Epithelial cell of esophagus (primary cell): Measurements from ENCODE around the gene ULK4.
A peak's percentile ranks its signal among the peaks of the same experiment; 100 is the strongest.

Source experiments
- DNase-seq: peaks from one replicate; pipeline ENCODE4 v3.0.0; 2010; ENCODE audit warnings: low read depth
- H3K4me3 ChIP-seq: 2 replicates; pipeline ENCODE4 v1.5.1; 2011; ENCODE audit warnings: mild to moderate bottlenecking, low read length, control low read depth
- TF ChIP-seq, protein P1 (sequence below): IDR thresholded peaks from 2 replicates; pipeline ENCODE4 v1.5.1; 2011; ENCODE audit warnings: low read depth, mild to moderate bottlenecking, low read length, control low read depth, inconsistent platforms; ENCODE audit not compliant: insufficient read depth; ENCODE audit errors: missing control alignments

ULK4 gene

GRCh38 chr3:41742121-41742520, 219.8 kb downstream of the ULK4 start:
- TF ChIP-seq, protein P1, sequence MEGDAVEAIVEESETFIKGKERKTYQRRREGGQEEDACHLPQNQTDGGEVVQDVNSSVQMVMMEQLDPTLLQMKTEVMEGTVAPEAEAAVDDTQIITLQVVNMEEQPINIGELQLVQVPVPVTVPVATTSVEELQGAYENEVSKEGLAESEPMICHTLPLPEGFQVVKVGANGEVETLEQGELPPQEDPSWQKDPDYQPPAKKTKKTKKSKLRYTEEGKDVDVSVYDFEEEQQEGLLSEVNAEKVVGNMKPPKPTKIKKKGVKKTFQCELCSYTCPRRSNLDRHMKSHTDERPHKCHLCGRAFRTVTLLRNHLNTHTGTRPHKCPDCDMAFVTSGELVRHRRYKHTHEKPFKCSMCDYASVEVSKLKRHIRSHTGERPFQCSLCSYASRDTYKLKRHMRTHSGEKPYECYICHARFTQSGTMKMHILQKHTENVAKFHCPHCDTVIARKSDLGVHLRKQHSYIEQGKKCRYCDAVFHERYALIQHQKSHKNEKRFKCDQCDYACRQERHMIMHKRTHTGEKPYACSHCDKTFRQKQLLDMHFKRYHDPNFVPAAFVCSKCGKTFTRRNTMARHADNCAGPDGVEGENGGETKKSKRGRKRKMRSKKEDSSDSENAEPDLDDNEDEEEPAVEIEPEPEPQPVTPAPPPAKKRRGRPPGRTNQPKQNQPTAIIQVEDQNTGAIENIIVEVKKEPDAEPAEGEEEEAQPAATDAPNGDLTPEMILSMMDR = no peak
- no peak overlapping the region for H3K4me3 ChIP-seq
- DNase-seq = no peak

DNA sequence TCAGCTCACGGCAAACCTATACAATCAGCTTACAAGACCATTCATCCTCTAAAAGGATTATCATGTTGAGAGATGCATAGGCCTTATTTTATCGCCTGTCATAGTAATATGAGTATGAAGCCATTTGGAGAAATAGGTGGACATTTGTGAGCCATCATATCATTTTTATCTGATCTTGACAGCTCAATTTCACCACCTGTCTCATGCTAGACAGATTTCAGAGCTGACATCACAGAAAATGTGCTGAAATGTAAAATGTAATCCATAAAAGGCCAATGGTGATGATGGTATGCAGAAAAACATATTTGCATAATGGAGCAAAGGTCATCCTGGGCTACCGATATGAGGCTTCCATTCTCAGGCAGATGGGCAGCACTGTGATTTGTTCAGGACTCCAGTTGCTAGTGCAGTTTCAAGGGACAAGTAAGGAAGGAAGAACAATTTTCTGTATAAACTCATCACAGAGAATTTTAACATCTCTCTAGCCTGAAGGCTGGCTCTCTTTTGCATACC, 221.5 kb downstream of the ULK4 start:
- no peak for DNase-seq
- H3K4me3 ChIP-seq = no peak overlapping the region
- TF ChIP-seq, protein P1 = no peak

DNA sequence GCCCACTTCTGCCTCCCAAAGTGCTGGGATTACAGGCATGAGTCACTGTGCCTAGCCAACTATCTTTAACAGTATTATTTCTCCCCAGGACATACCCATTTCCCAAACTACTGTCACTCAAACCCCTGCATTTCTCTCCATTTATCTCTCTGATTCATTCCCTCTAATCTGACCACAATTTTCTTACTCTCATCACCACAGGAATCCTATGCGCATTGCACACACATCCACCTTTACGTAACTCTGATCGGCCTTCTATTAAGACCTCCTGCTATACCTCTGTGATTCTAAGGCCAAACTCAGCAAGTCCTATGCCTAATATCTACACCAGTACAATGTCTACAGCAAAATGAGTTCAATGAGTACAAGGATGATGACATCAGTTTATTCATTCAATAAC, 235.0 kb downstream of the ULK4 start:
- no peak overlapping the region for H3K4me3 ChIP-seq
- TF ChIP-seq, protein P1 = no peak
- DNase-seq = peak; percentile 3

GRCh38 chr3:41717641-41718040, 244.3 kb downstream of the ULK4 start:
- TF ChIP-seq, protein P1 = no peak
- no peak for DNase-seq
- no peak overlapping the region for H3K4me3 ChIP-seq

DNA sequence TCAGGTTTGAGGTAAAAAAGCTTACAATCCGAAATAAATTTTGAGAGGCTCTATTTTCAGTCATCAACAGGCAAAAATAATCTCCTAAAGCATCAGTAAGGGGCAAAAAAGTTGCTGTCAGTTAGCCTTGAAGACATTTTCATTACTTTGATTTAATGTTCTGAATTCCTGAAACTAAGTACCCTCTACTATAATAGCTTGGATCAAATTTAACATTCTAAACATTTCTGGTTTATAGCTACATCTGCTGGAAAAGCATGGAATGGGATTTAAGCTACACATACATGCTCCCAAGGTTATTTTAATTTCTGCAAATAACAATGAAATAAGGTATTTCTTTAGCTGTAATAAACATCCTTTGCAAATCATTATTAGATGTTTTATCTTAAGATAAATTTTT, 245.4 kb downstream of the ULK4 start:
- TF ChIP-seq, protein P1 = peak; percentile 46
- DNase-seq = peak; percentile 11
- no peak overlapping the region for H3K4me3 ChIP-seq

- DNase-seq = no peak
- H3K4me3 ChIP-seq = no peak overlapping the region
- TF ChIP-seq, protein P1 = no peak
These were observed 246.5 kb downstream of the ULK4 start for GRCh38 chr3:41715376-41715775.

DNA sequence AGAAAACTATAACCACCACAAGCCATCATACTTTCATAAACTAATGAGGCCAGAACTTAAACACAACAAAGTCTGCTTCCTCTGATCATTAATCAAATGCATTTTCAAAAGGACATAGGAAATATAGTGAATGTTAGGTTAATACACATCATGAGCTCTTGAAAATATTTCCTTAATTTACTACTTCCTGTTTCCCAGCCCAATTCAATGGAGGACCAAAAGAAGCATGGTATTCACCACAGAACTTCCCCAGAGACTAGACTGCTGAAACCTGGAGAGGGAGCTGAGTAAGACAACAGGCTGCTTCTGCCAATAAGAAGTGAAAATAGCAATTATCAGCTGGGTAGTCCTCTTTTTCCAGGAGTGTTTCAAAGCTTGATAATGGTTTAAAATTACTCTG, 250.3 kb downstream of the ULK4 start:
- no peak for DNase-seq
- H3K4me3 ChIP-seq = no peak overlapping the region
- TF ChIP-seq, protein P1 = no peak
